Vagina (tissue), 2 donors: Measurements from ENCODE around the gene PDCD1. TPM values are rescaled to one million over a fixed set of nuclear protein-coding genes. Genes with fewer than 3 reads are reported as not detected.

Experiments
- DNase-seq, 2 donors: peaks; one replicate each; pipeline ENCODE4 v3.0.0-alpha.2; 2017; ENCODE audit errors: extremely low spot score in 2 of 2
- H3K27ac ChIP-seq: fragments of 200-600 bp; sonication (generic); one replicate; pipeline ENCODE4 v1.5.1; 2019
- H3K27me3 ChIP-seq: fragments of 200-600 bp; sonication (generic); one replicate; pipeline ENCODE4 v1.5.1; 2019
- H3K36me3 ChIP-seq, 2 donors: fragments of 200-600 bp; sonication (generic); one replicate each; pipeline ENCODE4 v1.5.1; 2017 to 2019
- H3K4me1 ChIP-seq: fragments of 200-600 bp; sonication (generic); one replicate; pipeline ENCODE4 v1.5.1; 2019
- H3K4me3 ChIP-seq, 2 donors: fragments of 200-600 bp; sonication (generic); 1 replicate in 1 of 2; 2 replicates in 1 of 2; pipeline ENCODE4 v1.5.1; 2016 to 2019
- H3K9me3 ChIP-seq: fragments of 200-600 bp; sonication (generic); one replicate; pipeline ENCODE4 v1.5.1; 2019
- POLR2A ChIP-seq, 2 donors: fragments of 450-650 bp; IDR thresholded peaks; one replicate each; pipeline ENCODE4 v1.6.1; 2017; ENCODE audit warnings: antibody characterized with exemption in 2 of 2, mild to moderate bottlenecking in 2 of 2, moderate library complexity in 2 of 2
- POLR2AphosphoS5 ChIP-seq, 2 donors: sonication (generic); formaldehyde crosslinking; IDR thresholded peaks; one replicate each; pipeline ENCODE4 v1.9.0; 2017; ENCODE audit warnings: antibody characterized with exemption in 2 of 2, mild to moderate bottlenecking in 2 of 2, low read depth in 1 of 2; ENCODE audit not compliant: insufficient read depth in 1 of 2
- intact Hi-C: fragments of 100-400 bp; cut with DNase I; formaldehyde crosslinking; loops from one replicate; pipeline ENCODE4 v1.15.1; 2023
- total RNA-seq: library from RNA; depleted of rRNA; stranded (reverse); fragments of >200 nt; gene quantifications from one replicate; pipeline ENCODE4 v1.2.3, GENCODE V29; 2016
- TF ChIP-seq, protein P1 (sequence below), 3 experiments: fragments of 450-650 bp in 2 of 3; fragments of 200-600 bp in 1 of 3; sonication (generic) in 1 of 3; IDR thresholded peaks; one replicate each; pipeline ENCODE4 v1.5.1; 2017 to 2019; ENCODE audit warnings: antibody characterized with exemption in 3 of 3, mild to moderate bottlenecking in 2 of 3, moderate library complexity in 2 of 3

PDCD1 gene
- total RNA-seq, 1 donor from 2014 or later, result 3.9 TPM

DNA sequence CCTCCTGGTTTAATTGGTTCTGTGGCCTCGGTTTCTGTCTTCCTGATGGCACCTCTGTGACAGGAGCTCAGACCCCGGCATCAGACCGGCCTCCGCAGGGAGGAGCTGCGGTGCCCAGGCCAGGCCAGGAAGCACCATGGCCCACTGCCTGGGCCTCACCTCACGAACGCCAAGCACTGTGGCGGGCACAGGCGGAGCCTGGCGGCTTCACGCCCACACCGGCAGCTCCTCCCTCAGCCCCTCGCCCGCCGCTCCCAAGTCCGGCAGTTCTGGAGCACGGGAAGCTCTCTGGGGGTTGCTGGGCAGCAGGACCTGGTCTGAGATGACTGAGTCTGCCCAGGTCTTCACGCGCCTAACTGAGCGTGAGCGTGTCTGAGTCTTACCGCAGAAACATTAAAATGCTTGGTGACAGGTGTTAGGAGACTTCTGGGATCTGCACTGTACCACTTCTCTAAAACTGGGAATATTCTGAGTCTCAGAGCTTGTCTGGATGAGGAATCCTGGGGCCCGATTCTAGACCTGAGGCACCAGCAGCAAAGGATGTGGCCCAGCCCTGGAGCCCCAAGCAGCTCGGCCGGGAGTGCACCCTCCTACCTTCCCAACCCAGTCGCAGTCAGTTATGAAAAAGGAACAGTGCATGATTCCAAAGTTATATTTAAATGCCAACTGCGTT lies 32.8 kb upstream of the PDCD1 start:
- Histone ChIP-seq H3K36me3 (no peaks in the 10 kb centered on the region), H3K9me3 (no peaks in the 10 kb centered on the region), H3K27ac (no peak overlapping the region), H3K4me1 (peaks cover 49% of the 10 kb centered on the region), H3K4me3 (no peak overlapping the region), H3K27me3 (no peaks in the 10 kb centered on the region)
- TF ChIP-seq POLR2A (IDR thresholded peaks at IDR 0.05) (no peak), POLR2AphosphoS5 (IDR thresholded peaks at IDR 0.05; ENCODE audit: insufficient read depth in 1 of 2, low read depth in 1 of 2) (no peak)
- TF ChIP-seq, protein P1, sequence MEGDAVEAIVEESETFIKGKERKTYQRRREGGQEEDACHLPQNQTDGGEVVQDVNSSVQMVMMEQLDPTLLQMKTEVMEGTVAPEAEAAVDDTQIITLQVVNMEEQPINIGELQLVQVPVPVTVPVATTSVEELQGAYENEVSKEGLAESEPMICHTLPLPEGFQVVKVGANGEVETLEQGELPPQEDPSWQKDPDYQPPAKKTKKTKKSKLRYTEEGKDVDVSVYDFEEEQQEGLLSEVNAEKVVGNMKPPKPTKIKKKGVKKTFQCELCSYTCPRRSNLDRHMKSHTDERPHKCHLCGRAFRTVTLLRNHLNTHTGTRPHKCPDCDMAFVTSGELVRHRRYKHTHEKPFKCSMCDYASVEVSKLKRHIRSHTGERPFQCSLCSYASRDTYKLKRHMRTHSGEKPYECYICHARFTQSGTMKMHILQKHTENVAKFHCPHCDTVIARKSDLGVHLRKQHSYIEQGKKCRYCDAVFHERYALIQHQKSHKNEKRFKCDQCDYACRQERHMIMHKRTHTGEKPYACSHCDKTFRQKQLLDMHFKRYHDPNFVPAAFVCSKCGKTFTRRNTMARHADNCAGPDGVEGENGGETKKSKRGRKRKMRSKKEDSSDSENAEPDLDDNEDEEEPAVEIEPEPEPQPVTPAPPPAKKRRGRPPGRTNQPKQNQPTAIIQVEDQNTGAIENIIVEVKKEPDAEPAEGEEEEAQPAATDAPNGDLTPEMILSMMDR (IDR thresholded peaks at IDR 0.05), result no peak
- DNase-seq, result no peak
- intact Hi-C loops, result no loop called here

GRCh38 chr2:241890524-241891235 lies 32.0 kb upstream of the PDCD1 start:
- no peaks in the 10 kb centered on the region for H3K9me3 ChIP-seq
- H3K4me1 ChIP-seq, result peaks cover 43% of the 10 kb centered on the region
- no peaks in the 10 kb centered on the region for H3K27me3 ChIP-seq
- no peak overlapping the region for H3K27ac ChIP-seq
- H3K4me3 ChIP-seq, result no peak overlapping the region
- DNase-seq, result no peak
- H3K36me3 ChIP-seq, result no peaks in the 10 kb centered on the region
- intact Hi-C loops, result no loop called here
- TF ChIP-seq POLR2A (IDR thresholded peaks at IDR 0.05), result no peak
- no peak for TF ChIP-seq POLR2AphosphoS5 (IDR thresholded peaks at IDR 0.05; ENCODE audit: insufficient read depth in 1 of 2, low read depth in 1 of 2)
- TF ChIP-seq, protein P1 (IDR thresholded peaks at IDR 0.05), result no peak

DNA sequence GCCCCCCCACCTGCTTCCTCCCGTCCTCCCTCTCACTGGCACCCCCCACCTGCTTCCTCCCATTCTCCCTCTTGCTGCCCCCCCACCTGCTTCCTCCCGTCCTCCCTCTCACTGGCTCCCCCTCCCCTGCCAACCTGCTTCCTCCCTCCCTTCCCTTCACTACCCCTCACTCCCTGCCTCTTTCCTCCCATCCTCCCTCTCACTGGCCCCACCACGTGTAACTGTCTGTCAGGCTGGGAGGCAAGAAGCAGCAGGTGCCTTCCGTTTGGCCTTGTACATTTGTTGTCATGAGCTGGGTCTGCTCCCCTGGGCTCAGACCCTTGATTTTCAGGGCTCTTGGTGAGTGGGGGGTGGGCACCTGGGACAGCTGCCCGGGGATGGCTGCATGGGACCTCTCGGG lies 29.9 kb upstream of the PDCD1 start:
- Histone ChIP-seq H3K9me3 (no peaks in the 10 kb centered on the region), H3K27ac (no peak overlapping the region), H3K4me3 (no peak overlapping the region), H3K36me3 (no peaks in the 10 kb centered on the region), H3K4me1 (peaks cover 24% of the 10 kb centered on the region), H3K27me3 (no peaks in the 10 kb centered on the region)
- intact Hi-C loops, result no loop called here
- TF ChIP-seq POLR2AphosphoS5 (IDR thresholded peaks at IDR 0.05; ENCODE audit: insufficient read depth in 1 of 2, low read depth in 1 of 2) (no peak), POLR2A (IDR thresholded peaks at IDR 0.05) (no peak)
- TF ChIP-seq, protein P1 (IDR thresholded peaks at IDR 0.05), result no peak
- no peak for DNase-seq

DNA sequence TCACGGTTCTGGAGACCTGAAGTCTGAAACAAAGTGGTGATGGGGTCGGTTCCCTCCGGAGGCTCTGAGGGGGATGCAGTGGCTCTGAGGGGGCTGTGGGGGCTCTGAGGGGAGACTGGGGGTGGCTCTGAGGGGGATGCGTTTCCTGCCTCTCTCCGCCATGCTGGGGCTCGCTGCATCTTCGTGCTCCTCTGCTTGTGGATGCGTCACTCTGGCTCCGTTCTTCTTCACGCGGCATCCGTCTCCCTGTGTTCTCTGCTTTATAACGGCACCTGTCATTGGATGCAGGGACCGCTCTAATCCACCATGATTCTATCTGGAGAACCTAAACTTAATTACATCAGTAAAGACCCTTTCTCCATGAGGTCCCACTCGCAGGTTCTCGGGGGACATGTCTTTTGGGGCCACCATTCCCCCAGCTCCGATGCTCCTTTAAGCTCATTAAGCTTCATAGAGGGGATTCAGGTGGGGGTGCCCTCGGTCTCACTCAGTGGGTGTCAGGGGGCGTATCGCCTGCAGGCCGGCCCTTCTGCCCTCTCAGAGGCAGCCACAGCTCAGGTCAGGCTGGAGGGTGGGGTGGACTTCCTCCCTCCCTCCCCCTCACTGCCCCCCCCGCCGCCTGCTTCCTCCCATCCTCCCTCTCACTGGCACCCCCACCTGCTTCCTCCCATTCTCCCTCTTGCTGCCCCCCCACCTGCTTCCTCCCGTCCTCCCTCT lies 29.3 kb upstream of the PDCD1 start:
- Histone ChIP-seq H3K27me3 (no peaks in the 10 kb centered on the region), H3K27ac (no peak overlapping the region), H3K4me3 (no peak overlapping the region), H3K4me1 (peaks cover 19% of the 10 kb centered on the region), H3K36me3 (no peaks in the 10 kb centered on the region), H3K9me3 (no peaks in the 10 kb centered on the region)
- TF ChIP-seq POLR2A (IDR thresholded peaks at IDR 0.05) (no peak), POLR2AphosphoS5 (IDR thresholded peaks at IDR 0.05; ENCODE audit: insufficient read depth in 1 of 2, low read depth in 1 of 2) (no peak)
- TF ChIP-seq, protein P1 (IDR thresholded peaks at IDR 0.05), result no peak
- intact Hi-C loops, result no loop called here
- DNase-seq, result no peak
